Inferior parietal cortex (tissue), 1 donor: ENCODE data around the gene PRPSAP1.

Experiments
- DNase-seq: peaks from one replicate; pipeline ENCODE4 v3.0.0-alpha.2; 2016; ENCODE audit errors: extremely low spot score

Gene PRPSAP1

GRCh38 chr17:76383546-76384221, 30.0 kb upstream of the PRPSAP1 start:
- no peak for DNase-seq

GRCh38 chr17:76382803-76383545, 29.3 kb upstream of the PRPSAP1 start:
- no peak for DNase-seq

GRCh38 chr17:76382351-76382802, 28.7 kb upstream of the PRPSAP1 start:
- DNase-seq = no peak

GRCh38 chr17:76381633-76382350, 28.1 kb upstream of the PRPSAP1 start:
- no peak for DNase-seq

GRCh38 chr17:76379646-76380376, 26.1 kb upstream of the PRPSAP1 start:
- no peak for DNase-seq

- no peak for DNase-seq
Observed at GRCh38 chr17:76379275-76379641, 25.5 kb upstream of the PRPSAP1 start.

GRCh38 chr17:76378548-76379274, 25.0 kb upstream of the PRPSAP1 start:
- DNase-seq = no peak

- no peak for DNase-seq
Observed at GRCh38 chr17:76376318-76377133, 22.8 kb upstream of the PRPSAP1 start.

GRCh38 chr17:76371656-76372628, 18.2 kb upstream of the PRPSAP1 start:
- no peak for DNase-seq

- no peak for DNase-seq
Observed at GRCh38 chr17:76370261-76370993, 16.7 kb upstream of the PRPSAP1 start.

- DNase-seq = no peak
Observed at GRCh38 chr17:76369804-76370203, 16.1 kb upstream of the PRPSAP1 start.

- DNase-seq = no peak
Observed at GRCh38 chr17:76369379-76369778, 15.7 kb upstream of the PRPSAP1 start.

GRCh38 chr17:76368545-76368944, 14.8 kb upstream of the PRPSAP1 start:
- DNase-seq = no peak

- DNase-seq = no peak
Observed at GRCh38 chr17:76367642-76368041, 13.9 kb upstream of the PRPSAP1 start.

GRCh38 chr17:76366247-76366646, 12.5 kb upstream of the PRPSAP1 start:
- DNase-seq = no peak

- no peak for DNase-seq
Observed at GRCh38 chr17:76365256-76365903, 11.7 kb upstream of the PRPSAP1 start.

- no peak for DNase-seq
Observed at GRCh38 chr17:76363107-76363842, 9.6 kb upstream of the PRPSAP1 start.
